GM23338 (cell line): Measurements from ENCODE around the gene NIPBL. TPM values are rescaled to one million over a fixed set of nuclear protein-coding genes. Genes with fewer than 3 reads are reported as not detected.

Experiments used
- ATAC-seq: fragments of 200-7000 bp; cut with Tn5 transposase; 3 replicates; pipeline ENCODE4 v1.9.1; 2020
- DNase-seq: peaks from one replicate; pipeline ENCODE4 v3.0.0-alpha.2; 2015; ENCODE audit warnings: low spot score
- H2AFZ ChIP-seq: fragments of 200-600 bp; sonication (generic); 2 replicates; pipeline ENCODE4 v1.8.0; 2016; ENCODE audit warnings: antibody characterized with exemption, mild to moderate bottlenecking, moderate library complexity
- H3F3A ChIP-seq: fragments of 200-600 bp; sonication (generic); replicated peaks from 2 replicates; pipeline ENCODE4 v1.8.0; 2017; ENCODE audit warnings: antibody characterized with exemption, mixed run types, low read depth
- H3K27ac ChIP-seq: fragments of 200-600 bp; sonication (generic); 2 replicates; pipeline ENCODE4 v1.6.1; 2016; ENCODE audit warnings: low read depth
- H3K27me3 ChIP-seq: fragments of 200-600 bp; sonication (generic); 2 replicates; pipeline ENCODE4 v1.8.0; 2016; ENCODE audit warnings: mild to moderate bottlenecking, mixed run types, moderate library complexity; ENCODE audit not compliant: insufficient read depth
- H3K36me3 ChIP-seq: fragments of 200-600 bp; sonication (generic); 2 replicates; pipeline ENCODE4 v1.8.0; 2016; ENCODE audit warnings: mild to moderate bottlenecking; ENCODE audit not compliant: insufficient read depth
- H3K4me1 ChIP-seq: fragments of 200-600 bp; sonication (generic); 2 replicates; pipeline ENCODE4 v1.8.0; 2016; ENCODE audit warnings: mild to moderate bottlenecking, moderate library complexity; ENCODE audit not compliant: insufficient read depth
- H3K4me2 ChIP-seq: fragments of 200-600 bp; sonication (generic); 2 replicates; pipeline ENCODE4 v1.7.1; 2017; ENCODE audit warnings: mixed run types
- H3K4me3 ChIP-seq: fragments of 200-600 bp; sonication (generic); 2 replicates; pipeline ENCODE4 v1.6.1; 2016; ENCODE audit warnings: mixed run types
- H3K79me2 ChIP-seq: fragments of 200-600 bp; sonication (generic); replicated peaks from 2 replicates; pipeline ENCODE4 v1.8.0; 2017; ENCODE audit warnings: mild to moderate bottlenecking; ENCODE audit not compliant: insufficient read depth
- H3K9me2 ChIP-seq: fragments of 200-600 bp; sonication (generic); 2 replicates; pipeline ENCODE4 v1.8.0; 2017; ENCODE audit not compliant: insufficient read depth
- H4K20me1 ChIP-seq: fragments of 200-600 bp; sonication (generic); replicated peaks from 2 replicates; pipeline ENCODE4 v1.8.0; 2017; ENCODE audit warnings: mild to moderate bottlenecking; ENCODE audit not compliant: insufficient read depth
- H3K27ac Mint-ChIP-seq: 2 replicates; pipeline ENCODE4 v1.8.0; 2020; ENCODE audit warnings: inconsistent platforms, mild to moderate bottlenecking, moderate library complexity, mixed read lengths
- H3K27me3 Mint-ChIP-seq: 3 replicates; pipeline ENCODE4 v1.8.0; 2022; ENCODE audit warnings: low read depth, mild to moderate bottlenecking, moderate library complexity, mixed read lengths, inconsistent platforms; ENCODE audit not compliant: insufficient read depth, poor library complexity
- H3K36me3 Mint-ChIP-seq: 3 replicates; pipeline ENCODE4 v1.8.0; 2021; ENCODE audit warnings: low read depth, mild to moderate bottlenecking, inconsistent platforms, moderate library complexity, mixed read lengths
- H3K4me1 Mint-ChIP-seq: 3 replicates; pipeline ENCODE4 v1.8.0; 2020; ENCODE audit warnings: mild to moderate bottlenecking, inconsistent platforms, mixed read lengths
- H3K4me3 Mint-ChIP-seq: 3 replicates; pipeline ENCODE4 v1.8.0; 2021; ENCODE audit warnings: moderate library complexity, mild to moderate bottlenecking, inconsistent platforms, mixed read lengths
- H3K9me3 Mint-ChIP-seq: 3 replicates; pipeline ENCODE4 v1.8.0; 2020; ENCODE audit warnings: moderate library complexity, mild to moderate bottlenecking, inconsistent platforms, mixed read lengths
- CREB1 ChIP-seq: fragments of 250-450 bp; sonication (Bioruptor Pico); IDR thresholded peaks from 2 replicates; pipeline ENCODE4 v1.5.0; 2020; ENCODE audit warnings: low read depth, mild to moderate bottlenecking, moderate library complexity
- CTCF ChIP-seq, 2 experiments: fragments of 200-600 bp in 1 of 2; sonication (generic) in 1 of 2; conservative IDR thresholded peaks; 2 replicates each; pipeline versions ENCODE4 v1.5.1 to v1.6.1; 2016 to 2017; ENCODE audit warnings: antibody characterized with exemption in 2 of 2, low read depth in 2 of 2, mild to moderate bottlenecking in 2 of 2, moderate library complexity in 1 of 2
- EZH2 ChIP-seq: fragments of 200-600 bp; sonication (generic); IDR thresholded peaks from one replicate; pipeline ENCODE4 v1.8.0; 2017; ENCODE audit warnings: antibody characterized with exemption, mild to moderate bottlenecking, low read depth; ENCODE audit not compliant: unreplicated experiment
- EZH2phosphoT487 ChIP-seq: fragments of 200-600 bp; sonication (generic); IDR thresholded peaks from one replicate; pipeline ENCODE4 v1.8.1; 2018; ENCODE audit warnings: antibody characterized with exemption; ENCODE audit not compliant: unreplicated experiment
- JUNB ChIP-seq: IDR thresholded peaks from one replicate; pipeline ENCODE4 v1.6.1; 2016; ENCODE audit warnings: antibody characterized with exemption; ENCODE audit not compliant: unreplicated experiment
- STAT1 ChIP-seq: IDR thresholded peaks from one replicate; pipeline ENCODE4 v1.6.1; 2016; ENCODE audit warnings: antibody characterized with exemption; ENCODE audit not compliant: unreplicated experiment
- ZNF462 ChIP-seq: fragments of 250-450 bp; sonication (Bioruptor Pico); IDR thresholded peaks from 2 replicates; pipeline ENCODE4 v1.5.0; 2020; ENCODE audit warnings: mild to moderate bottlenecking, moderate library complexity
- polyA plus RNA-seq: library from polyadenylated mRNA; unstranded; fragments of >200 nt; fragmentation: Nextera tagmentation; extraction: Ambion mirVana; gene quantifications from 2 replicates; pipeline ENCODE4 v1.2.1, GENCODE V29; 2016
- total RNA-seq: library from RNA; depleted of rRNA; stranded (reverse); fragments of >200 nt; shearing (Covaris generic); gene quantifications from 2 replicates; pipeline ENCODE4 v1.2.3, GENCODE V29; 2014

NIPBL gene
- total and polyA plus RNA-seq, 2 experiments from 2014 or later, result 44.2 to 51.4 TPM

DNA sequence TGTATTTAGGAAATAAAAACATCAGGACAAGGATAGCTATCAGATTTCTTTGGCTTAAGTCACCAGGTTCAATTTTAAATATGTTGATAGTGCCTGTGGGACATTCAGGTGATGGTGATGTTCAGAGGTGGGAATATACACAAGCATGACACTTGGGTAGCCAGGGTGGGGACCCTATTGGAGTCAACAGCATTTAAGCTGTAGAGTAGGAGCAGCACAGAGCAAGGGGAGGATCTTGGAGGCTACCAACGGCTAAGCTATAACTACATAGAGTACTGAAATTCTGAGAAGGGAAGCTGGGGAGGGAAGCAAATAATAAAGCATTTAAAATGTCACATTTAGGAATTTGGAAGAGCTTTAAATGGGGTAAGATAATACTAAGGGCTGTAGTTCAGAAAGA is 194.9 kb downstream of the NIPBL start (continued):
- TF ChIP-seq CTCF (conservative IDR thresholded peaks at IDR 0.05; ENCODE audit: low read depth in 2 of 2) (no peak), CREB1 (CRISPR knock-in tag) (no peak), EZH2phosphoT487 (no peak), STAT1 (no peak), ZNF462 (CRISPR knock-in tag) (no peak)

- no peak overlapping the region for H2AFZ ChIP-seq
- TF ChIP-seq EZH2 (no peak), JUNB (no peak), CREB1 (CRISPR knock-in tag) (no peak), ZNF462 (CRISPR knock-in tag) (no peak)
Measured at GRCh38 chr5:37071901-37072581, 195.5 kb downstream of the NIPBL start.

More at GRCh38 chr5:37071901-37072581, 195.5 kb downstream of the NIPBL start:
- no peak overlapping the region for H3K27ac ChIP-seq
- no peaks in the 10 kb centered on the region for H3K36me3 ChIP-seq
- H3K9me3 Mint-ChIP-seq, result no peaks in the 10 kb centered on the region; the same call in 2 of the 3 replicates
- H3K27me3 Mint-ChIP-seq, result no peaks in the 10 kb centered on the region
- no peak overlapping the region for H3K4me3 ChIP-seq
- no peaks in the 10 kb centered on the region for H3K27me3 ChIP-seq
- no peaks in the 10 kb centered on the region for H3K4me1 Mint-ChIP-seq
- no peaks in the 10 kb centered on the region for H3K79me2 ChIP-seq
- H4K20me1 ChIP-seq, result no peaks in the 10 kb centered on the region
- ATAC-seq, result no peak
- H3K4me3 Mint-ChIP-seq, result no peak overlapping the region
- H3K9me2 ChIP-seq, result no peaks in the 10 kb centered on the region
- H3K4me2 ChIP-seq, result no peak overlapping the region
- H3K4me1 ChIP-seq, result no peaks in the 10 kb centered on the region
- H3F3A ChIP-seq, result no peaks in the 10 kb centered on the region
- H3K36me3 Mint-ChIP-seq, result no peaks in the 10 kb centered on the region
- H3K27ac Mint-ChIP-seq, result no peak overlapping the region
- no peak for DNase-seq
